ENCODE results near the gene NHEJ1.
"Not testable (repeated sequence)": the region's sequence is repeated elsewhere in the genome, so short reads cannot be mapped to it uniquely, and the experiment has no call there.

GRCh38 chr2:219201331-219201730 lies 40.7 kb upstream of the NHEJ1 start:
- not testable (repeated sequence) for TF ChIP-seq CTCF, POLR2AphosphoS5, POLR2A (IDR thresholded peaks at IDR 0.05)
